Measurements from ENCODE around the gene MAGEF1. TPM values are rescaled to one million over a fixed set of nuclear protein-coding genes. Genes with fewer than 3 reads are reported as not detected.

The MAGEF1 gene
- total and polyA plus RNA-seq, 2 of the 8 experiments (the other 6 are each of a cell fraction or from before 2014, with no cell fraction given): 26.5 to 56.7 TPM

- Histone ChIP-seq H3K79me1 (ENCODE audit: low read depth, low read length) (no peaks in the 10 kb centered on the region), H2AFZ (ENCODE audit: low read length) (no peak overlapping the region), H2BK12ac (ENCODE audit: low read depth, low read length) (no peak overlapping the region), H3K23me2 (ENCODE audit: low read depth, low read length) (no peaks in the 10 kb centered on the region; the same call in 1 of the 2 replicates), H3K36me3 (ENCODE audit: control insufficient read depth in 2 of 4, insufficient read depth in 4 of 4, low read length in 3 of 4) (no peaks in the 10 kb centered on the region), H3K9me3 (ENCODE audit: insufficient read depth in 2 of 2, low read depth in 1 of 2, low read length in 1 of 2) (no peaks in the 10 kb centered on the region), H3K27ac (ENCODE audit: low read depth, low read length) (no peak overlapping the region), H2BK15ac (ENCODE audit: low read length) (0 out of 2 replicates have a peak overlapping the region, but pooled peaks have one; percentile 18), H2BK120ac (replicated peaks; ENCODE audit: low read depth, low read length) (peak overlapping the region; percentile 10), H3K79me2 (ENCODE audit: control insufficient read depth in 1 of 2, insufficient read depth in 2 of 2, low read length in 2 of 2) (no peaks in the 10 kb centered on the region), H3K4me3 (ENCODE audit: extremely low read depth in 1 of 4, insufficient read depth in 2 of 4, low read depth in 3 of 4, low read length in 4 of 4) (no peak overlapping the region), H3K18ac (ENCODE audit: extremely low read depth, low read length) (no peak overlapping the region), H3K4ac (replicated peaks; ENCODE audit: insufficient read length, low read depth, low read length) (no peak overlapping the region), H4K91ac (replicated peaks; ENCODE audit: insufficient read length, low read length) (no peak overlapping the region), H3K23ac (ENCODE audit: insufficient read length) (no peak overlapping the region), H3K4me1 (replicated peaks in 1 of 4; ENCODE audit: control insufficient read depth in 3 of 4, insufficient read depth in 4 of 4, low read length in 3 of 4) (peaks cover 14 to 45% (median 26%) of the 10 kb centered on the region in 4 experiments), H4K8ac (ENCODE audit: extremely low read depth, insufficient read depth, low read length) (no peak overlapping the region), H3K14ac (ENCODE audit: insufficient read length) (no peak overlapping the region), H4K20me1 (replicated peaks in 1 of 2; ENCODE audit: control insufficient read depth in 1 of 2, insufficient read depth in 2 of 2, low read length in 2 of 2) (no peaks in the 10 kb centered on the region), H3K9ac (replicated peaks in 1 of 4; ENCODE audit: extremely low read depth in 1 of 4, low read depth in 3 of 4, low read length in 3 of 4) (no peak overlapping the region), H4K5ac (ENCODE audit: insufficient read length, low read depth, low read length) (no peak overlapping the region), H3K27me3 (replicated peaks in 1 of 4; ENCODE audit: control insufficient read depth in 3 of 4, extremely low read depth in 1 of 4, insufficient read depth in 3 of 4, low read length in 3 of 4) (no peaks in the 10 kb centered on the region; a peak in 1 of 7 replicates), H2BK5ac (ENCODE audit: low read depth, low read length) (no peak overlapping the region), H2BK20ac (ENCODE audit: low read length) (0 out of 2 replicates have a peak overlapping the region, but pooled peaks have one; percentile 32), H3K56ac (replicated peaks; ENCODE audit: insufficient read length, low read depth, low read length) (no peak overlapping the region), H3K4me2 (ENCODE audit: insufficient read depth in 1 of 2, low read depth in 2 of 2, low read length in 2 of 2) (no peak overlapping the region), H2AK5ac (ENCODE audit: low read depth, low read length) (no peak overlapping the region)
- POLR2A ChIA-PET (ENCODE audit: partially characterized antibody): interaction anchor here (0.6 to 2.0 kb wide), 4 partner anchors 14 to 99 kb away, joined by 3 to 7 read pairs (median 4); partner anchors contain the start of genes EPHB3 and MAGEF1
- no peak for DNase-seq (ENCODE audit: low read depth in 1 of 2, low spot score in 2 of 2)
- TF ChIP-seq SIX5 (IDR thresholded peaks at IDR 0.05; ENCODE audit: low read depth, low read length) (no peak), MAFK (IDR thresholded peaks at IDR 0.05; ENCODE audit: low read depth, low read length) (no peak), SIN3A (conservative IDR thresholded peaks at IDR 0.05 in 1 of 2, IDR thresholded peaks at IDR 0.05 in 1 of 2; ENCODE audit: low read depth in 1 of 2, low read length in 2 of 2) (no peak), BACH1 (IDR thresholded peaks at IDR 0.05; ENCODE audit: low read length) (no peak), EP300 (IDR thresholded peaks at IDR 0.05; ENCODE audit: borderline replicate concordance in 1 of 2, low read depth in 2 of 2, low read length in 2 of 2) (no peak)
- TF ChIP-seq, protein P1, sequence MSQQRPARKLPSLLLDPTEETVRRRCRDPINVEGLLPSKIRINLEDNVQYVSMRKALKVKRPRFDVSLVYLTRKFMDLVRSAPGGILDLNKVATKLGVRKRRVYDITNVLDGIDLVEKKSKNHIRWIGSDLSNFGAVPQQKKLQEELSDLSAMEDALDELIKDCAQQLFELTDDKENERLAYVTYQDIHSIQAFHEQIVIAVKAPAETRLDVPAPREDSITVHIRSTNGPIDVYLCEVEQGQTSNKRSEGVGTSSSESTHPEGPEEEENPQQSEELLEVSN (IDR thresholded peaks at IDR 0.05): no peak
- no peak for FAIRE-seq
- WGBS, 2 experiments (ENCODE audit: extremely low coverage in 1 of 2, insufficient coverage in 1 of 2, insufficient read length in 1 of 2, insufficient replicate concordance in 2 of 2, low coverage in 1 of 2, low lambda C conversion rate in 2 of 2, missing lambda C conversion rate in 1 of 2): 90% methylated on average over 6 of the region's 6 CpGs; no CpG with 5 or more reads in 1 of the 2 experiments
- CTCF ChIA-PET (ENCODE audit: partially characterized antibody): interaction anchor here (0.9 to 5.5 kb wide), 7 partner anchors 11 to 99 kb away, joined by 3 to 33 read pairs (median 3); partner anchors contain the start of gene EPHB3
Observed at GRCh38 chr3:184660931-184661330, 50.9 kb downstream of the MAGEF1 start.
